GM19193 (cell line): ENCODE data around the gene LARGE1.

Source experiments
- POLR2A ChIP-seq: IDR thresholded peaks from 4 replicates; pipeline ENCODE4 v1.6.1; 2011; ENCODE audit not compliant: insufficient read depth, insufficient read length; ENCODE audit errors: extremely low read depth

Gene LARGE1

GRCh38 chr22:33896575-33897447 lies 23.5 kb downstream of the LARGE1 start:
- peak; percentile 17 for TF ChIP-seq POLR2A

GRCh38 chr22:33896154-33896553 lies 24.1 kb downstream of the LARGE1 start:
- TF ChIP-seq POLR2A = no peak

GRCh38 chr22:33895444-33895843 lies 24.8 kb downstream of the LARGE1 start:
- no peak for TF ChIP-seq POLR2A

- no peak for TF ChIP-seq POLR2A
Measured at GRCh38 chr22:33894515-33894914, 25.8 kb downstream of the LARGE1 start.

GRCh38 chr22:33894036-33894435 lies 26.2 kb downstream of the LARGE1 start:
- TF ChIP-seq POLR2A = no peak

- TF ChIP-seq POLR2A = no peak
Measured at GRCh38 chr22:33893512-33893911, 26.8 kb downstream of the LARGE1 start.

GRCh38 chr22:33891992-33892391 lies 28.3 kb downstream of the LARGE1 start:
- TF ChIP-seq POLR2A = no peak

GRCh38 chr22:33891455-33891854 lies 28.8 kb downstream of the LARGE1 start:
- no peak for TF ChIP-seq POLR2A

GRCh38 chr22:33889748-33890147 lies 30.5 kb downstream of the LARGE1 start:
- no peak for TF ChIP-seq POLR2A

- TF ChIP-seq POLR2A = no peak
Measured at GRCh38 chr22:33888821-33889220, 31.5 kb downstream of the LARGE1 start.

GRCh38 chr22:33887173-33887572 lies 33.1 kb downstream of the LARGE1 start:
- no peak for TF ChIP-seq POLR2A

GRCh38 chr22:33886696-33887095 lies 33.6 kb downstream of the LARGE1 start:
- no peak for TF ChIP-seq POLR2A

- TF ChIP-seq POLR2A = no peak
Measured at GRCh38 chr22:33884829-33885228, 35.4 kb downstream of the LARGE1 start.

- TF ChIP-seq POLR2A = no peak
Measured at GRCh38 chr22:33883961-33884808, 36.1 kb downstream of the LARGE1 start.

- TF ChIP-seq POLR2A = no peak
Measured at GRCh38 chr22:33883561-33883960, 36.7 kb downstream of the LARGE1 start.

GRCh38 chr22:33882991-33883390 lies 37.3 kb downstream of the LARGE1 start:
- TF ChIP-seq POLR2A = no peak
